SK-N-SH treated with all-trans-retinoic acid at 6 μM for 48 hours (cell line): ENCODE data around the gene SLC41A3.
"Not testable (repeated sequence)": the region's sequence is repeated elsewhere in the genome, so short reads cannot be mapped to it uniquely, and the experiment has no call there.

Experiments used
- ATAC-seq: fragments of 200-7000 bp; cut with Tn5 transposase; 3 replicates; pipeline ENCODE4 v1.9.1; 2020; ENCODE audit warnings: mild to moderate bottlenecking, moderate library complexity
- ARNTL ChIP-seq: fragments of 450-650 bp; formaldehyde crosslinking; IDR thresholded peaks from 2 replicates; pipeline ENCODE4 v1.5.0; 2020; ENCODE audit warnings: low read depth, mild to moderate bottlenecking, moderate library complexity, borderline replicate concordance
- BACH2 ChIP-seq: fragments of 250-450 bp; sonication (Bioruptor Pico); IDR thresholded peaks from 2 replicates; pipeline ENCODE4 v1.9.0; 2021; ENCODE audit warnings: mild to moderate bottlenecking, borderline replicate concordance
- CSDC2 ChIP-seq: fragments of 250-450 bp; sonication (Bioruptor Pico); IDR thresholded peaks from 2 replicates; pipeline ENCODE4 v1.5.0; 2020; ENCODE audit warnings: mild to moderate bottlenecking, moderate library complexity
- ESRRG ChIP-seq: fragments of 250-450 bp; sonication (Bioruptor Pico); IDR thresholded peaks from 2 replicates; pipeline ENCODE4 v1.6.1; 2021; ENCODE audit warnings: mild to moderate bottlenecking
- ISL1 ChIP-seq: fragments of 250-450 bp; sonication (Bioruptor Pico); IDR thresholded peaks from 2 replicates; pipeline ENCODE4 v2.1.2; 2022; ENCODE audit warnings: mild to moderate bottlenecking, moderate library complexity
- OSR1 ChIP-seq: fragments of 250-450 bp; sonication (Bioruptor Pico); IDR thresholded peaks from 2 replicates; pipeline ENCODE4 v1.8.0; 2022; ENCODE audit warnings: moderate library complexity, mild to moderate bottlenecking, inconsistent platforms
- PPARA ChIP-seq: fragments of 250-450 bp; sonication (Bioruptor Pico); IDR thresholded peaks from 2 replicates; pipeline ENCODE4 v1.5.0; 2020; ENCODE audit warnings: mild to moderate bottlenecking, borderline replicate concordance
- RARB ChIP-seq: fragments of 250-450 bp; sonication (Bioruptor Pico); IDR thresholded peaks from 2 replicates; pipeline ENCODE4 v1.8.0; 2021; ENCODE audit warnings: mild to moderate bottlenecking, moderate library complexity
- SNAI2 ChIP-seq: fragments of 250-450 bp; sonication (Bioruptor Pico); IDR thresholded peaks from 2 replicates; pipeline ENCODE4 v1.5.0; 2020; ENCODE audit warnings: mild to moderate bottlenecking, moderate library complexity
- TOX ChIP-seq: fragments of 250-450 bp; sonication (Bioruptor Pico); IDR thresholded peaks from 2 replicates; pipeline ENCODE4 v1.8.0; 2021; ENCODE audit warnings: mild to moderate bottlenecking, moderate library complexity, borderline replicate concordance
- ZC3H10 ChIP-seq: fragments of 250-450 bp; sonication (Bioruptor Pico); IDR thresholded peaks from 2 replicates; pipeline ENCODE4 v1.5.1; 2021; ENCODE audit warnings: mild to moderate bottlenecking, moderate library complexity
- ZNF565 ChIP-seq: fragments of 450-650 bp; formaldehyde crosslinking; conservative IDR thresholded peaks from 2 replicates; pipeline ENCODE4 v1.5.0; 2020; ENCODE audit warnings: low read depth, mild to moderate bottlenecking, moderate library complexity
- ZNF70 ChIP-seq: fragments of 450-650 bp; formaldehyde crosslinking; IDR thresholded peaks from 2 replicates; pipeline ENCODE4 v1.5.0; 2020; ENCODE audit warnings: mild to moderate bottlenecking, moderate library complexity
- TF ChIP-seq, protein P1 (sequence below): fragments of 250-450 bp; sonication (Bioruptor Pico); IDR thresholded peaks from 2 replicates; pipeline ENCODE4 v1.5.1; 2021; ENCODE audit warnings: mild to moderate bottlenecking, moderate library complexity
- TF ChIP-seq, protein P2 (sequence below): fragments of 250-450 bp; sonication (Bioruptor Pico); IDR thresholded peaks from 2 replicates; pipeline ENCODE4 v1.5.0; 2020; ENCODE audit warnings: mild to moderate bottlenecking, moderate library complexity
- TF ChIP-seq, protein P3 (sequence below): fragments of 250-450 bp; sonication (Bioruptor Pico); IDR thresholded peaks from 2 replicates; pipeline ENCODE4 v1.5.1; 2020; ENCODE audit warnings: low read depth, mild to moderate bottlenecking, moderate library complexity
- TF ChIP-seq, protein P4 (sequence below): fragments of 250-450 bp; sonication (Bioruptor Pico); IDR thresholded peaks from 2 replicates; pipeline ENCODE4 v1.8.0; 2021; ENCODE audit warnings: low read depth, mild to moderate bottlenecking, moderate library complexity, borderline replicate concordance

SLC41A3 gene

DNA sequence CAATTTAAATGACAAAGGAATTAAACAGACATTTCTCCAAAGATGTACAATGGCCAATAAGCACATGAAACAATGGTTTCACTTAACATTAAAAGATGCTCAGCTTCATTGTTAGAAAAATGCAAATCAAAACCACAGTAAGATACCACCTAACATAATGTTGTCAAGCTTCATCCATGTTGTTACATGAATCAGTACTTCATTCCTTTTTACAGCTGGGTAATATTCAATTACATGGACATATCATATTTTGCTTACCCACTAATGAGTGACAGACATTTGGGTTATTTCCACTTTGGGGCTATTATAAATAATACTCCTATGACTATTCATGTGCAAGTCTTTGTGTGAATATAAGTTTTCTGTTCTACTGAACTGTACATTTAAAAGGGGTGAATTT is 7.8 kb downstream of the SLC41A3 start:
- ATAC-seq = no peak
- TF ChIP-seq ARNTL (CRISPR knock-in tag) (no peak), ZNF565 (CRISPR knock-in tag) (no peak), TOX (no peak), SNAI2 (CRISPR knock-in tag) (no peak), CSDC2 (CRISPR knock-in tag) (no peak), BACH2 (CRISPR knock-in tag) (no peak), ZNF70 (CRISPR knock-in tag) (no peak), ISL1 (CRISPR knock-in tag) (no peak)
- TF ChIP-seq, protein P1, sequence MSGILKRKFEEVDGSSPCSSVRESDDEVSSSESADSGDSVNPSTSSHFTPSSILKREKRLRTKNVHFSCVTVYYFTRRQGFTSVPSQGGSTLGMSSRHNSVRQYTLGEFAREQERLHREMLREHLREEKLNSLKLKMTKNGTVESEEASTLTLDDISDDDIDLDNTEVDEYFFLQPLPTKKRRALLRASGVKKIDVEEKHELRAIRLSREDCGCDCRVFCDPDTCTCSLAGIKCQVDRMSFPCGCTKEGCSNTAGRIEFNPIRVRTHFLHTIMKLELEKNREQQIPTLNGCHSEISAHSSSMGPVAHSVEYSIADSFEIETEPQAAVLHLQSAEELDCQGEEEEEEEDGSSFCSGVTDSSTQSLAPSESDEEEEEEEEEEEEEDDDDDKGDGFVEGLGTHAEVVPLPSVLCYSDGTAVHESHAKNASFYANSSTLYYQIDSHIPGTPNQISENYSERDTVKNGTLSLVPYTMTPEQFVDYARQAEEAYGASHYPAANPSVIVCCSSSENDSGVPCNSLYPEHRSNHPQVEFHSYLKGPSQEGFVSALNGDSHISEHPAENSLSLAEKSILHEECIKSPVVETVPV (CRISPR knock-in tag) = no peak
- TF ChIP-seq, protein P2, sequence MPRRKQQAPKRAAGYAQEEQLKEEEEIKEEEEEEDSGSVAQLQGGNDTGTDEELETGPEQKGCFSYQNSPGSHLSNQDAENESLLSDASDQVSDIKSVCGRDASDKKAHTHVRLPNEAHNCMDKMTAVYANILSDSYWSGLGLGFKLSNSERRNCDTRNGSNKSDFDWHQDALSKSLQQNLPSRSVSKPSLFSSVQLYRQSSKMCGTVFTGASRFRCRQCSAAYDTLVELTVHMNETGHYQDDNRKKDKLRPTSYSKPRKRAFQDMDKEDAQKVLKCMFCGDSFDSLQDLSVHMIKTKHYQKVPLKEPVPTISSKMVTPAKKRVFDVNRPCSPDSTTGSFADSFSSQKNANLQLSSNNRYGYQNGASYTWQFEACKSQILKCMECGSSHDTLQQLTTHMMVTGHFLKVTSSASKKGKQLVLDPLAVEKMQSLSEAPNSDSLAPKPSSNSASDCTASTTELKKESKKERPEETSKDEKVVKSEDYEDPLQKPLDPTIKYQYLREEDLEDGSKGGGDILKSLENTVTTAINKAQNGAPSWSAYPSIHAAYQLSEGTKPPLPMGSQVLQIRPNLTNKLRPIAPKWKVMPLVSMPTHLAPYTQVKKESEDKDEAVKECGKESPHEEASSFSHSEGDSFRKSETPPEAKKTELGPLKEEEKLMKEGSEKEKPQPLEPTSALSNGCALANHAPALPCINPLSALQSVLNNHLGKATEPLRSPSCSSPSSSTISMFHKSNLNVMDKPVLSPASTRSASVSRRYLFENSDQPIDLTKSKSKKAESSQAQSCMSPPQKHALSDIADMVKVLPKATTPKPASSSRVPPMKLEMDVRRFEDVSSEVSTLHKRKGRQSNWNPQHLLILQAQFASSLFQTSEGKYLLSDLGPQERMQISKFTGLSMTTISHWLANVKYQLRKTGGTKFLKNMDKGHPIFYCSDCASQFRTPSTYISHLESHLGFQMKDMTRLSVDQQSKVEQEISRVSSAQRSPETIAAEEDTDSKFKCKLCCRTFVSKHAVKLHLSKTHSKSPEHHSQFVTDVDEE (CRISPR knock-in tag) = no peak
- TF ChIP-seq, protein P3, sequence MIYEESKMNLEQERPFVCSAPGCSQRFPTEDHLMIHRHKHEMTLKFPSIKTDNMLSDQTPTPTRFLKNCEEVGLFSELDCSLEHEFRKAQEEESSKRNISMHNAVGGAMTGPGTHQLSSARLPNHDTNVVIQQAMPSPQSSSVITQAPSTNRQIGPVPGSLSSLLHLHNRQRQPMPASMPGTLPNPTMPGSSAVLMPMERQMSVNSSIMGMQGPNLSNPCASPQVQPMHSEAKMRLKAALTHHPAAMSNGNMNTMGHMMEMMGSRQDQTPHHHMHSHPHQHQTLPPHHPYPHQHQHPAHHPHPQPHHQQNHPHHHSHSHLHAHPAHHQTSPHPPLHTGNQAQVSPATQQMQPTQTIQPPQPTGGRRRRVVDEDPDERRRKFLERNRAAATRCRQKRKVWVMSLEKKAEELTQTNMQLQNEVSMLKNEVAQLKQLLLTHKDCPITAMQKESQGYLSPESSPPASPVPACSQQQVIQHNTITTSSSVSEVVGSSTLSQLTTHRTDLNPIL (CRISPR knock-in tag) = no peak
- TF ChIP-seq, protein P4, sequence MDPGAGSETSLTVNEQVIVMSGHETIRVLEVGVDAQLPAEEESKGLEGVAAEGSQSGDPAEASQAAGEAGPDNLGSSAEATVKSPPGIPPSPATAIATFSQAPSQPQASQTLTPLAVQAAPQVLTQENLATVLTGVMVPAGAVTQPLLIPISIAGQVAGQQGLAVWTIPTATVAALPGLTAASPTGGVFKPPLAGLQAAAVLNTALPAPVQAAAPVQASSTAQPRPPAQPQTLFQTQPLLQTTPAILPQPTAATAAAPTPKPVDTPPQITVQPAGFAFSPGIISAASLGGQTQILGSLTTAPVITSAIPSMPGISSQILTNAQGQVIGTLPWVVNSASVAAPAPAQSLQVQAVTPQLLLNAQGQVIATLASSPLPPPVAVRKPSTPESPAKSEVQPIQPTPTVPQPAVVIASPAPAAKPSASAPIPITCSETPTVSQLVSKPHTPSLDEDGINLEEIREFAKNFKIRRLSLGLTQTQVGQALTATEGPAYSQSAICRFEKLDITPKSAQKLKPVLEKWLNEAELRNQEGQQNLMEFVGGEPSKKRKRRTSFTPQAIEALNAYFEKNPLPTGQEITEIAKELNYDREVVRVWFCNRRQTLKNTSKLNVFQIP = no peak
- TF ChIP-seq, all 23 proteins: peak for 0

DNA sequence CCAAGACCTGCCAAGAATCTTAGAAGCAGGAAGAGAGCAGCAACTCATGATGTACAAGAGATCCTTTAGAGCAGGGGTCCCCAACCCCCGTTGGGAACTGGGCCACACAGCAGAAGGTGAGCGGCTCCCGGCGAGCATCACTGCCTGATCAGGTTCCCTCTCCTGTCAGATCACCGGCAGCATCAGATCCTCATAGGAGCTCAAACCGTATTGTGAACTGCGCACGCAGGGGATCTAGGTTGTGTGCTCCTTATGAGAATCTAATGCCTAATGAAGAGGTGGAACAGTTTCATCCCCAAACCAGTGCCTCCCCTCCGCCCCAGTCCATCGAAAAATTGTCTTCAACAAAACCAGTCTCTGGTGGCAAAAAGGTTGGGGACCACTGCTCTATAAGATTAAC is 13.8 kb downstream of the SLC41A3 start:
- no peak for ATAC-seq

DNA sequence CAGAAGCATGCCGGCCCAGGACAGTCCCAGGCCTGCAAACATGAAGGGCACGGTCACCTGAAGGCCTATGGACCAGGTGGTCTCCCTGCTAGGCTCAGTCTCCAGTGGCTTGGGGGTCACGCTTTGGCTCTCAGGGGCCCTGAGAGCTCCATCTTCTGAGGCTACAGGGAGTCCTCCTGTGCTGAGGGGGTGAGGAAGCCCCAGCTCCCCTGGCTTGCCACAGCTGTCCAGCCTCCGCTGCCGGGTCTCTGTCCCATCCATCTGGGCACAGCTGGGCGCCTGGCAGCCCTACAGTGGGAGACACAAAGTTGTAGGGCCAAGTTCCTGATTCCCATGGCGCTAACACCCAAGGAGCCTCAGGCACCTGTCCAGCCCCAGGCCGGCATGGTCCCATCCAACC is 16.0 kb downstream of the SLC41A3 start:
- no peak for ATAC-seq
- TF ChIP-seq ISL1 (CRISPR knock-in tag) = no peak
- no peak for TF ChIP-seq SNAI2 (CRISPR knock-in tag)
- no peak for TF ChIP-seq ZC3H10 (CRISPR knock-in tag)
- TF ChIP-seq TOX = no peak
- TF ChIP-seq RARB (CRISPR knock-in tag) = no peak
- TF ChIP-seq, protein P2 (CRISPR knock-in tag) = no peak
- TF ChIP-seq OSR1 (CRISPR knock-in tag) = no peak
- TF ChIP-seq ESRRG = no peak
- no peak for TF ChIP-seq ZNF565 (CRISPR knock-in tag)
- TF ChIP-seq, protein P4 = no peak
- TF ChIP-seq, all 23 proteins: peak for 0

More for the DNA sequence above, 13.8 kb downstream of the SLC41A3 start:
- TF ChIP-seq TOX = no peak
- TF ChIP-seq SNAI2 (CRISPR knock-in tag) = no peak
- no peak for TF ChIP-seq ZC3H10 (CRISPR knock-in tag)
- TF ChIP-seq PPARA (CRISPR knock-in tag) = no peak
- TF ChIP-seq, protein P3 (CRISPR knock-in tag) = no peak
- TF ChIP-seq RARB (CRISPR knock-in tag) = no peak

DNA sequence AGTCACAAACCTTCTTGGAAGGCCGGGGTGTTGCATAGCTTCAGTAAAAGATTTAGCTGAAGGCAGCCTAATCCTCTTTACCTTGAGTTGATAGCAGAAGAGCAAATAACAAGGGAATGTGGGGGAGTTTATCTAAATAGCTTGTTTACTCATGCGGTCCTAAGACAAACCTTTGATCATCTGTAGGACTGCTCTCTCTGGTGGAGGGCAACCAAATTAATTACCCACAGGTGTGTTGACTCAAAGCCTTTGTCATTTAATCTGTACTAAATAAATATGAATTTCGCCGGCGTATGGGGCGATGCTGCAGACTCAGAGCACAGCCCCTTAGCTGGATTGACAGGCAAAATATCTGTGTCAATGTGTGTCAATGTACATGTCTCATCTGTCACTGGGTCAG is 17.2 kb downstream of the SLC41A3 start:
- ATAC-seq = not testable (repeated sequence)
